Fibroblast of skin of scalp (primary cell): Measurements from ENCODE around the gene NABP1.

Source experiments
- DNase-seq: peaks from one replicate; pipeline ENCODE4 v3.0.0-alpha.2; 2013

NABP1 gene

GRCh38 chr2:191650896-191651773 lies 26.8 kb upstream of the NABP1 start:
- no peak for DNase-seq

- no peak for DNase-seq
Observed at GRCh38 chr2:191653667-191654391, 24.1 kb upstream of the NABP1 start.

GRCh38 chr2:191656391-191656790 lies 21.5 kb upstream of the NABP1 start:
- DNase-seq: peak; percentile 29

- DNase-seq: no peak
Observed at GRCh38 chr2:191656792-191657191, 21.1 kb upstream of the NABP1 start.

GRCh38 chr2:191657977-191658376 lies 20.0 kb upstream of the NABP1 start:
- DNase-seq: peak; percentile 69

- DNase-seq: no peak
Observed at GRCh38 chr2:191659198-191659597, 18.7 kb upstream of the NABP1 start.

- DNase-seq: no peak
Observed at GRCh38 chr2:191660575-191660974, 17.4 kb upstream of the NABP1 start.

GRCh38 chr2:191661097-191661924 lies 16.6 kb upstream of the NABP1 start:
- DNase-seq: no peak

GRCh38 chr2:191664823-191665677 lies 12.9 kb upstream of the NABP1 start:
- DNase-seq: peak; percentile 20

- no peak for DNase-seq
Observed at GRCh38 chr2:191666226-191666625, 11.7 kb upstream of the NABP1 start.

- DNase-seq: no peak
Observed at GRCh38 chr2:191666732-191667131, 11.2 kb upstream of the NABP1 start.

- no peak for DNase-seq
Observed at GRCh38 chr2:191670076-191670475, 7.9 kb upstream of the NABP1 start.

- DNase-seq: no peak
Observed at GRCh38 chr2:191670787-191671186, 7.1 kb upstream of the NABP1 start.

- no peak for DNase-seq
Observed at GRCh38 chr2:191675807-191676721, 1.9 kb upstream of the NABP1 start.

GRCh38 chr2:191676790-191677645 lies 918 bp upstream of the NABP1 start:
- peak; percentile 78 for DNase-seq

- DNase-seq: no peak
Observed at GRCh38 chr2:191678437-191679100, 633 bp downstream of the NABP1 start.

- DNase-seq: peak; percentile 70
Observed at GRCh38 chr2:191679818-191680600, 2.1 kb downstream of the NABP1 start.

- no peak for DNase-seq
Observed at GRCh38 chr2:191680639-191681038, 2.7 kb downstream of the NABP1 start.
